GM12874 (cell line): Measurements from ENCODE around the gene RIMKLA.

Experiments
- TF ChIP-seq, protein P1 (sequence below): IDR thresholded peaks from 2 replicates; pipeline ENCODE4 v1.5.1; 2011; ENCODE audit warnings: low read depth, mild to moderate bottlenecking, control low read depth, low read length, moderate library complexity; ENCODE audit not compliant: insufficient read depth

The RIMKLA gene

DNA sequence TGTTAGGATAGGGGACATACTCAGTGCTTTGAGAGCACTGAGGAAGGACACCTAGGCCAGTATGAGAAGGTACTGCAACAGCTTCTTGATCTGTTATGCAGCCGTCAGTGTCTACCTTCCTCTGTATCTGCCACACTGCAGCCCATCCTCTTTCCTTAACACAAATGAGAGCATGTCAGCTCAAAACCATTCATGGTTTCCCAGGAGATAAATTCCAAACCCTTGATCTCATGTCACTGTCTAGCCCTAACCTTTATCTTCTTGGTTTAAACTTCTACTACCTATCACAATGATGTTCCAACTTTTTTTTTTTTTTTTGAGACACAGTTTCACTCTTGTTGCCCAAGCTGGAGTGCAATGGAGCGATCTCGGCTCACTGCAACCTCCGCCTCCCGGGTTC is 73.8 kb downstream of the RIMKLA start:
- TF ChIP-seq, protein P1, sequence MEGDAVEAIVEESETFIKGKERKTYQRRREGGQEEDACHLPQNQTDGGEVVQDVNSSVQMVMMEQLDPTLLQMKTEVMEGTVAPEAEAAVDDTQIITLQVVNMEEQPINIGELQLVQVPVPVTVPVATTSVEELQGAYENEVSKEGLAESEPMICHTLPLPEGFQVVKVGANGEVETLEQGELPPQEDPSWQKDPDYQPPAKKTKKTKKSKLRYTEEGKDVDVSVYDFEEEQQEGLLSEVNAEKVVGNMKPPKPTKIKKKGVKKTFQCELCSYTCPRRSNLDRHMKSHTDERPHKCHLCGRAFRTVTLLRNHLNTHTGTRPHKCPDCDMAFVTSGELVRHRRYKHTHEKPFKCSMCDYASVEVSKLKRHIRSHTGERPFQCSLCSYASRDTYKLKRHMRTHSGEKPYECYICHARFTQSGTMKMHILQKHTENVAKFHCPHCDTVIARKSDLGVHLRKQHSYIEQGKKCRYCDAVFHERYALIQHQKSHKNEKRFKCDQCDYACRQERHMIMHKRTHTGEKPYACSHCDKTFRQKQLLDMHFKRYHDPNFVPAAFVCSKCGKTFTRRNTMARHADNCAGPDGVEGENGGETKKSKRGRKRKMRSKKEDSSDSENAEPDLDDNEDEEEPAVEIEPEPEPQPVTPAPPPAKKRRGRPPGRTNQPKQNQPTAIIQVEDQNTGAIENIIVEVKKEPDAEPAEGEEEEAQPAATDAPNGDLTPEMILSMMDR: no peak

DNA sequence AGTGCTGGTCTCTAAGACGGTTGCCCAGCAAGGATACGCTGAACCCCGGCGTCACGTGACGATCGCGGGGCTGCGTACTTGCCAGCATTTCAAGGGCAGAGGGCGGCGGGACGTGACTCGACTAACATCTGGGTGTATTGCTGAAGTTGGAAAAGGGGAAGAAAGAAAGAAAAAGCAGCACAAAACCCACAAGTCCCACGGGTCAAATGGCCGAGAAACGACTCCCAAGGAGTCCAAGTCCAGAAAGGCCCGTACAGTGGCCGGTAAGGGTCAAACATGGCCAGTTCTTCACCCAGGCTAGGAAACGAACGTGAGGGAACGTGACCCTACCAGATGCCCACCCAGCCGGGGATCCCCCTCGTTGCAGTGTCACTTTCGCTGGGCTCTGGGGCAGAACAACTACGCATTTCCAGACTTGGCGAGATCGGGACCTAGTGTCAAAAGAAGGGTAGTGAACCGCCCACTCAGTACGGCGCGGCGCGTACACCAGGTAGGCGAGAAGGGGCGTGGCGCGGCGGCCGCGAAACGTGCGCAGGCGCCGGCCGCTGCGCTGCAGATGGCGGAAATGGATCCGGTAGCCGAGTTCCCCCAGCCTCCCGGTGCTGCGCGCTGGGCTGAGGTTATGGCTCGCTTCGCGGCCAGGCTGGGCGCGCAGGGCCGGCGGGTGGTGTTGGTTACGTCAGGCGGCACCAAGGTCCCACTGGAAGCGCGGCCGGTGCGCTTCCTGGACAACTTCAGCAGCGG is 75.6 kb downstream of the RIMKLA start, which contains the start of the genes PPCS and ZMYND12:
Gene PPCS (plus strand): TSS at position 534 of the 744 bp plus-strand sequence. CDS start 23 bp downstream, at position 557.
Gene ZMYND12 (minus strand): TSS at position 13 of the 744 bp plus-strand sequence. CDS start 25 bp downstream, outside the sequence.
- TF ChIP-seq, protein P1: peak; percentile 12; the same call in 1 of the 2 replicates

DNA sequence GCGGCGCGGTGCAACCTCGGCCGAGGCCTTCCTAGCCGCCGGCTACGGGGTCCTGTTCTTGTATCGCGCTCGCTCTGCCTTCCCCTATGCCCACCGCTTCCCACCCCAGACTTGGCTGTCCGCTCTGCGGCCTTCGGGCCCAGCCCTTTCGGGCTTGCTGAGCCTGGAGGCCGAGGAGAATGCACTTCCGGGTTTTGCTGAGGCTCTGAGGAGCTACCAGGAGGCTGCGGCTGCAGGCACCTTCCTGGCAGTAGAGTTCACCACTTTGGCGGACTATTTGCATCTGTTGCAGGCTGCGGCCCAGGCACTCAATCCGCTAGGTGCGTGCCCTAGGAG is 76.1 kb downstream of the RIMKLA start:
- TF ChIP-seq, protein P1: no peak

DNA sequence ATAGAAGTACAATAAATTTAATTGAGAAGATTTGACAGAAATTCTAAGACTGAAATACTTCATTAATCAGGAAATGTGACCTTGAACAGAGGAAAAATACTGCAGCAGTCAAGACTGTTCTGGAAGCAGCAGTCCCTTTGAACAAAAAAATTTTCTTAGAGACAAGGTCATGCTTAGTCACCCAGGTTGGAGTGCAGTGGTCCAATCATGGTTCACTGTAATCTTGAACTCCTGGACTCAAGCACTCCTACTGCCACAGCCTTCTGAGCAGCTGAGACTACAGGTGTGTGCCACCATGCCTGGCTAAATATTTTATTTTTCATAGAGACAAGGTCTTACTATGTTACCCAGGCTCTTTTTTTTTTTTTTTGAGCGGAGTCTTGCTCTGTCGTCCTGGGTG is 80.6 kb downstream of the RIMKLA start:
- TF ChIP-seq, protein P1: no peak

DNA sequence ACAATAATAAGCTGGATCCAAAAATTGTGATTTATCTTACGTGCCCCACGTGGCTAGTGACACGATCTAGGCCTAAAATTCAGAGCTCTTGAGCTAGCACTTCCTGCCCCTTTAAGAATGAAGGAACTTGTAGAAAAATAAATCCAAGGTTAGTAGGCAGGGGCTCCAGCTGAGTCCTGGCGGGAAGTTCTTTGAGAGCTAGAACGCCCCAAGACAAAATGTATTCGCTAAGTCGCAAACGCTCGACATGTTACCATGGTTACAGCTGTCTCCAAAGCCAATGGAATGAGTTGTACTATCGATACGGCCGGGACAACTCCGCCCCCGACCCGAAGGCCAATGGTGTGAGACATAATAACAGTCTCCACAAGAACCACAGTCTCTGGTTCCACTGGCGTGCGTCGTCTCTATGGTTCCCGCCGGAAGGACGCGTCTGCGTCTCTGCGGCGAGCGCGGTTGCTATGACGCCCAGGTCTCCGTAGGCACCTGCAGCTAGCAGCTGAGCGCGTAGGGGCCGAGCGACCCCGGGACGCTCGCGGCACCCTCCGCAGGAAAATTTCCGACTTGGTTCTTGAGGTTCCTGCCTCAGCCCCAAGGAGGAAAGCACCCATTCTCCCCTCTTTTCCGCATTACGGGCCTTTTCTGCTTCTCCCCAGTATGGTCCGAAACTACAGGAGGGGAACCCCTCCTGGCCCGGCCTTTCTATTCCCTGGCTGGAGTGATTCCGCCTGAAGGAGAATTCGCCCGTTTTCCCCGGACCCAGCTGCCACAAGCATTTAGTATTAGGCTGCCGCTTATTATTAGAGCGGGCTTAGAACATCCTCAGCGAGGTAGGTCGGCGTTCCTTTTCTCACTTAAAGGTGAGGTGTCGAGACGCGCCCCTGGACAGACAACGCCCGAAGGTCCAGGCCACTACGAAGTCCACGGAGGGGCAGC is 82.5 kb downstream of the RIMKLA start, which contains the start of gene CCDC30:
Gene CCDC30 (plus strand): TSS at position 459 of the 936 bp plus-strand sequence. CDS start 17,266 bp downstream, outside the sequence.
- TF ChIP-seq, protein P1: no peak

DNA sequence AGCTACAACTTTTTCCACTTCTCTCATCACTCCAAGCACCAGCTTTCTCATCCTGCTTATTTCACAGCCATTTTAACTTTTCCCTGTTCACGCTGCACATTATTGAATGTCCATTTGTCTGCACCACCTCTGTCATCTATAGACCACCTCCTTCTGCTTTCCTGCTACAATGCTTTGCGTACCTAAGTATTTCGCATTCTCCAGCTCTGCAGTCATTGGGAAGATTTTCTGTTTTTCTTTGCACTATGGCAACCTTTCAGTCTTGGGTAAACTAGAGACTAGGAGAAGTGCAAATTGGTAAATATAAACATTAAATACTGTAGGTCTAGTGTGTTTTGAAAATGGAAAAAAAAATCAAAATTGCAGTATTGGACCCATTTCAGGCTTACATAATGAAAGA is 83.3 kb downstream of the RIMKLA start:
- TF ChIP-seq, protein P1: no peak

DNA sequence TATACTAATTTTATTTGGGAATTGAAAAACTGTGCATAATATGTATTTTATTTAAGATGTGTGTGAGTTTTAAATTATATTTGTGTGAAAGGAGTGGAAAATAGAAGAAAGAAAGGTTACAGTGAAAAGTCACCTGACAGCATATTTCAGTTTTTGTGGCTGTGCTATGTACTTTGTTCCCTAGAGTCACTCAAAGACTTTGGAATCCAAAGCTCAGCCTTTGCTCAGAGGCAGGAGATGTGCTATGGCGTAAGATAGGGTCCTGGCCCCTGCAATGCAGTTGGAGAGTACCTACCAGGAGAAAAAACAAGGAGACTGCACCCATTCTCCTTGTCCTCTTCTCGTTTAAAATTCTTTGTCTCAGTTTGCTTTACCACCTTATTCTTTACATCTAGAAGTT is 85.4 kb downstream of the RIMKLA start:
- TF ChIP-seq, protein P1: no peak
